Upper lobe of left lung (tissue), 4 donors: Measurements from ENCODE around the gene GRIN2A.

Experiments used
- CTCF ChIP-seq, 6 experiments: fragments of 450-650 bp in 4 of 6; fragments of 200-600 bp in 2 of 6; sonication (generic) in 2 of 6; IDR thresholded peaks; one replicate each; pipeline ENCODE4 v1.5.1; 2016 to 2019; ENCODE audit warnings: antibody characterized with exemption in 6 of 6
- POLR2A ChIP-seq, 4 donors: fragments of 450-650 bp; IDR thresholded peaks; one replicate each; pipeline ENCODE4 v1.5.1; 2016 to 2017; ENCODE audit warnings: antibody characterized with exemption in 4 of 4, mild to moderate bottlenecking in 2 of 4

DNA sequence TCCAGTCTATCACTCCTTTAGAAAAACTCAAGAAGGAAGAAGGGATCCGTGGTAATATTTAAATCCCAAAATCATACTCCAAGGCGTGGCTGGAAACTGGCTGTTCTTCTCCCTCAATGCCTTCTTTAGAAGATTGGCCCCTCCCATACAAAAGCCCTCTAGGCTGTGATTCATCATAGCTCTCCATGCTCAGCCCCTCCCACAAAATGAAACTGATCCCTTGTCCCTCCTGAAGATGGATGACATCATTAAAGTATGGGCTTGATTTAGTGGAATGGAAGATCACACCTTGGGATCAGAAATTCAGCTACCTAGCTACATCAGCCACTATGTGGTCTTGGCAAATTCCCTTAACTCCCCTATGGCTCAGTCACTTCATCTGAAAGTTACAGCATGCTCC lies 4.1 kb downstream of the GRIN2A start:
- TF ChIP-seq CTCF (IDR thresholded peaks at IDR 0.05) (no peak), POLR2A (IDR thresholded peaks at IDR 0.05) (no peak)
